HepG2 (cell line): ENCODE results near the gene PCSK7. TPM values are rescaled to one million over a fixed set of nuclear protein-coding genes. Genes with fewer than 3 reads are reported as not detected.

Source experiments
- ATAC-seq: fragments of 200-7000 bp; cut with Tn5 transposase; 3 replicates; pipeline ENCODE4 v1.9.1; 2020; ENCODE audit warnings: mild to moderate bottlenecking, moderate library complexity
- BruUV-seq: library from RNA; stranded (reverse); fragments of 400-500 nt; replicated peaks from 2 replicates; lab custom pipeline; 2021; lab: Mats Ljungman, UMichigan
- CTCF ChIA-PET: fragments of 300-600 bp; formaldehyde crosslinking; extraction: SDS; loops from one replicate; lab custom pipeline; 2021; ENCODE audit warnings: low total read pairs, inconsistent platforms, low intra/inter-chr PET ratio; lab: Yijun Ruan, JAX
- POLR2A ChIA-PET: fragments of 350-600 bp; sonication (Branson Sonifier 250); formaldehyde crosslinking; loops from one replicate; lab custom pipeline; 2020; ENCODE audit warnings: antibody characterized with exemption, inconsistent platforms; lab: Yijun Ruan, JAX
- DNase-seq: peaks from one replicate; pipeline ENCODE4 v3.0.0-alpha.2; 2015; ENCODE audit warnings: low spot score
- FAIRE-seq: peaks from 3 replicates; lab custom pipeline; 2011; peaks lifted over from hg19 to GRCh38; lab: Jason Lieb, UNC
- H2AFZ ChIP-seq: one replicate; pipeline ENCODE4 v1.6.1; 2011; ENCODE audit warnings: low read length, inconsistent platforms
- H3K27ac ChIP-seq: fragments of 300-600 bp; 3 replicates; pipeline ENCODE4 v1.8.0; 2011; ENCODE audit warnings: mixed run types, mild to moderate bottlenecking, mixed read lengths, low read length, inconsistent platforms; ENCODE audit not compliant: insufficient read depth; ENCODE audit errors: extremely low read length
- H3K27me3 ChIP-seq, 2 experiments: fragments of 200-600 bp in 1 of 2; 2 replicates in 1 of 2; 3 replicates in 1 of 2; pipeline versions ENCODE4 v1.6.0 to v1.8.0; 2011; ENCODE audit warnings: low read length in 2 of 2, mild to moderate bottlenecking in 2 of 2, moderate library complexity in 2 of 2, inconsistent platforms in 1 of 2; ENCODE audit not compliant: insufficient read depth in 2 of 2, control insufficient read depth in 1 of 2
- H3K36me3 ChIP-seq, 2 experiments: fragments of 200-600 bp in 1 of 2; replicated peaks in 1 of 2; 2 replicates in 1 of 2; 3 replicates in 1 of 2; pipeline versions ENCODE4 v1.5.1 to v1.8.0; 2011; ENCODE audit warnings: low read length in 2 of 2, inconsistent platforms in 1 of 2; ENCODE audit not compliant: insufficient read depth in 2 of 2, control insufficient read depth in 1 of 2
- H3K4me1 ChIP-seq: 2 replicates; pipeline ENCODE4 v1.5.1; 2012; ENCODE audit warnings: low read length, inconsistent platforms; ENCODE audit not compliant: insufficient read depth
- H3K4me2 ChIP-seq: 2 replicates; pipeline ENCODE4 v1.6.0; 2011; ENCODE audit warnings: low read depth, low read length, inconsistent platforms
- H3K4me3 ChIP-seq, 3 experiments: fragments of 200-600 bp in 1 of 3; sonication (generic), shearing (Covaris generic) in 1 of 3; replicated peaks in 1 of 3; 2 replicates each; pipeline ENCODE4 v1.5.1; 2011 to 2016; ENCODE audit warnings: low read length in 3 of 3, inconsistent platforms in 2 of 3, low read depth in 2 of 3, mild to moderate bottlenecking in 2 of 3, control low read depth in 1 of 3, mixed read lengths in 1 of 3; ENCODE audit not compliant: insufficient read depth in 1 of 3
- H3K79me2 ChIP-seq: one replicate; pipeline ENCODE4 v1.6.1; 2011; ENCODE audit warnings: low read length, inconsistent platforms; ENCODE audit not compliant: insufficient read depth
- H3K9ac ChIP-seq: 2 replicates; pipeline ENCODE4 v1.6.0; 2011; ENCODE audit warnings: mild to moderate bottlenecking, low read depth, low read length, inconsistent platforms; ENCODE audit not compliant: insufficient read depth
- H3K9me3 ChIP-seq: 2 replicates; pipeline ENCODE4 v1.5.1; 2012; ENCODE audit warnings: mild to moderate bottlenecking, low read length
- H4K20me1 ChIP-seq: 2 replicates; pipeline ENCODE4 v1.6.0; 2011; ENCODE audit warnings: inconsistent platforms, mild to moderate bottlenecking, low read length, moderate library complexity; ENCODE audit not compliant: insufficient read depth
- GLI4 ChIP-seq: sonication (generic); formaldehyde crosslinking; IDR thresholded peaks from 2 replicates; pipeline ENCODE4 v1.5.1; 2020; ENCODE audit warnings: missing genetic modification reagents, mild to moderate bottlenecking, moderate library complexity, borderline replicate concordance
- HNRNPL ChIP-seq: fragments of 200-400 bp; formaldehyde crosslinking; IDR thresholded peaks from 2 replicates; pipeline ENCODE4 v1.6.1; 2017; ENCODE audit warnings: mild to moderate bottlenecking, low read depth, low read length
- JARID2 ChIP-seq: sonication (generic); formaldehyde crosslinking; IDR thresholded peaks from 2 replicates; pipeline ENCODE4 v1.8.1; 2023; ENCODE audit warnings: missing genetic modification reagents, inconsistent platforms; ENCODE audit not compliant: insufficient replicate concordance
- JDP2 ChIP-seq: sonication (generic); formaldehyde crosslinking; IDR thresholded peaks from 2 replicates; pipeline ENCODE4 v1.8.1; 2022; ENCODE audit warnings: missing genetic modification reagents, borderline replicate concordance
- MXI1 ChIP-seq: IDR thresholded peaks from 3 replicates; pipeline ENCODE4 v1.6.1; 2012; ENCODE audit warnings: low read depth, low read length, inconsistent platforms, borderline replicate concordance
- NR3C1 ChIP-seq: sonication (generic); formaldehyde crosslinking; IDR thresholded peaks from 2 replicates; pipeline ENCODE4 v1.4.0; 2020; ENCODE audit warnings: missing genetic modification reagents
- RORA ChIP-seq: sonication (generic); formaldehyde crosslinking; IDR thresholded peaks from 2 replicates; pipeline ENCODE4 v1.5.0; 2020; ENCODE audit warnings: mild to moderate bottlenecking, missing genetic modification reagents, moderate library complexity
- SALL2 ChIP-seq: sonication (generic); formaldehyde crosslinking; IDR thresholded peaks from 2 replicates; pipeline ENCODE4 v1.8.1; 2023; ENCODE audit warnings: mild to moderate bottlenecking, missing genetic modification reagents, inconsistent platforms
- SNAPC5 ChIP-seq: sonication (generic); formaldehyde crosslinking; IDR thresholded peaks from 2 replicates; pipeline ENCODE4 v1.8.1; 2023; ENCODE audit warnings: mild to moderate bottlenecking, missing genetic modification reagents, borderline replicate concordance
- YEATS4 ChIP-seq: sonication (generic); formaldehyde crosslinking; IDR thresholded peaks from 2 replicates; pipeline ENCODE4 v1.4.0; 2020; ENCODE audit warnings: missing genetic modification reagents, borderline replicate concordance
- YY1 ChIP-seq: IDR thresholded peaks from 2 replicates; pipeline ENCODE4 v1.6.1; 2011; ENCODE audit warnings: low read length, low read depth, moderate library complexity, mild to moderate bottlenecking; ENCODE audit not compliant: insufficient read depth, insufficient replicate concordance
- ZBTB20 ChIP-seq: sonication (generic); formaldehyde crosslinking; IDR thresholded peaks from 2 replicates; pipeline ENCODE4 v1.8.1; 2023; ENCODE audit warnings: missing genetic modification reagents, low read depth, mild to moderate bottlenecking, borderline replicate concordance
- ZNF501 ChIP-seq: sonication (generic); formaldehyde crosslinking; IDR thresholded peaks from 2 replicates; pipeline ENCODE4 v1.5.1; 2020; ENCODE audit warnings: mild to moderate bottlenecking, moderate library complexity, missing genetic modification reagents
- ZNF607 ChIP-seq: sonication (generic); formaldehyde crosslinking; IDR thresholded peaks from 2 replicates; pipeline ENCODE4 v1.5.1; 2020; ENCODE audit warnings: missing genetic modification reagents, mild to moderate bottlenecking, borderline replicate concordance
- WGBS: methylation state at CpG from one replicate; pipeline ENCODE4 v1.1.6; 2017; ENCODE audit warnings: low lambda C conversion rate; 5-methylcytosine and 5-hydroxymethylcytosine counted together
- in situ Hi-C: cut with HindIII; loops from 2 replicates; pipeline ENCODE4 v1.10.0; 2017; ENCODE audit warnings: low pct_unique_long_range_greater_than_20kb; ENCODE audit not compliant: extremely low pct_ligation_motif_present
- intact Hi-C: fragments of 100-400 bp; cut with micrococcal nuclease; formaldehyde crosslinking; loops from one replicate; pipeline ENCODE4 v1.10.0; 2022; ENCODE audit not compliant: unreplicated experiment
- polyA plus RNA-seq, 8 experiments: library from polyadenylated mRNA; depleted of rRNA in 3 of 8; stranded (reverse) in 7 of 8; unstranded in 1 of 8; fragments of >200 nt; fragmentation: Illumina TruSeq in 4 of 8; extraction: Trizol in 4 of 8; gene quantifications; 2 replicates each; pipeline versions ENCODE4 v1.2.1 to v1.2.3, GENCODE V29; 2011 to 2016; ENCODE audit warnings: low read depth in 4 of 8, missing spikeins in 1 of 8, mixed read lengths in 1 of 8; ENCODE audit not compliant: insufficient read depth in 1 of 8
- total RNA-seq, 5 experiments: library from RNA; depleted of rRNA; stranded (reverse); fragments of >200 nt; fragmentation: Illumina TruSeq; extraction: Trizol; gene quantifications; 2 replicates each; pipeline ENCODE4 v1.2.3, GENCODE V29; 2016; ENCODE audit warnings: low read depth in 1 of 5
- TF ChIP-seq, protein P1 (sequence below): sonication (generic); formaldehyde crosslinking; IDR thresholded peaks from 2 replicates; pipeline ENCODE4 v1.8.1; 2023; ENCODE audit warnings: mild to moderate bottlenecking, missing genetic modification reagents
- TF ChIP-seq, protein P2 (sequence below): IDR thresholded peaks from 2 replicates; pipeline ENCODE4 v1.6.1; 2018; ENCODE audit warnings: missing genetic modification reagents

Gene PCSK7
- total and polyA plus RNA-seq, 2 of the 13 experiments (the other 11 are each of a cell fraction or from before 2014, with no cell fraction given): 13.4 to 13.8 TPM

DNA sequence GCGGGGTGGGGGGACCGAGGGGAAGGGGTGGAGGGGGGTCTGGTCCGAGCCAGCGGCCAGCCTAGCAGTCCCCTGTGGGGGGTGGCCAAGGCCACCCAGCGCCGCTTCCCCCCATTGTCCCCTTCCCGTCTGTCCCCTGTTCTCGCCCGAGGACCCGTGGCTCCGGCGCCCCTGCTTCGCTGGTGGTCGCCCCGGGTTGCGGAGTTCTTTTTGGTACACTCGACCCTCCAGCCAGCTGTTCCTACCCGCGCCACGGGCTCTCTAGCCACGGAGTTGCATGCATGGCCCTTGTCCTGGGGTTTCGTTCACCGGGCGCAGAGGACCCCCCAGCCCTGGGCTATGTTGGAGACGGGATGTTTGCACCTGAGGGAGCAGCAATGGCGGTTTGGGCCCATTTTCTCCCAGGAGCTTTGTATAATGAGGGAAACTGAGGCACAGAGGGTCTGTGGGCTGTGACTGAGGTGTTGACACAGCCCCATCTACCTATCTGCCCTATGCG, 1.1 kb upstream of the PCSK7 start:
- FAIRE-seq (no peak), ATAC-seq (peak; percentile 52), DNase-seq (no peak)
- no peaks in the 10 kb centered on the region for H4K20me1 ChIP-seq
- intact Hi-C loops (loop anchor here (2.0 to 5.0 kb wide), 2 partner anchors 84 to 179 kb away; partner anchors contain the start of gene BACE1), in situ Hi-C loops (loop anchor here (5.0 kb wide), 2 partner anchors 84 to 361 kb away; partner anchors contain the start of gene BACE1)
- peak overlapping the region; percentile 48 for H3K27ac ChIP-seq
- ChIA-PET POLR2A (interaction anchor here (1.5 kb wide), 1 partner anchor 88 kb away, joined by 4 read pairs; no protein-coding TSS in a partner anchor), CTCF (interaction anchor here (2.3 kb wide), 1 partner anchor 52 kb away, joined by 7 read pairs; no protein-coding TSS in a partner anchor)
- peaks cover 27% of the 10 kb centered on the region for H3K4me1 ChIP-seq
- H2AFZ ChIP-seq: peak overlapping the region; percentile 22
- H3K79me2 ChIP-seq: peaks cover 10% of the 10 kb centered on the region
- no peaks in the 10 kb centered on the region for H3K9me3 ChIP-seq
- peaks cover 2 to 5% of the 10 kb centered on the region in 2 experiments; a peak in 3 of 5 replicates for H3K36me3 ChIP-seq
- BruUV-seq: no TSS peak
- under 1% methylated on average over 13 of the region's 27 CpGs for WGBS
- H3K4me3 ChIP-seq: peak overlapping the region; percentile 77 to 99 (median 88)
- peak overlapping the region; percentile 80 for H3K9ac ChIP-seq
- H3K4me2 ChIP-seq: peak overlapping the region; percentile 83
- no peaks in the 10 kb centered on the region for H3K27me3 ChIP-seq
- TF ChIP-seq, protein P1, sequence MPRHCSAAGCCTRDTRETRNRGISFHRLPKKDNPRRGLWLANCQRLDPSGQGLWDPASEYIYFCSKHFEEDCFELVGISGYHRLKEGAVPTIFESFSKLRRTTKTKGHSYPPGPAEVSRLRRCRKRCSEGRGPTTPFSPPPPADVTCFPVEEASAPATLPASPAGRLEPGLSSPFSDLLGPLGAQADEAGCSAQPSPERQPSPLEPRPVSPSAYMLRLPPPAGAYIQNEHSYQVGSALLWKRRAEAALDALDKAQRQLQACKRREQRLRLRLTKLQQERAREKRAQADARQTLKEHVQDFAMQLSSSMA (CRISPR knock-in tag): no peak
- TF ChIP-seq YY1 (no peak), HNRNPL (0 out of 2 replicates have a peak, but pooled peaks have one; percentile 15), NR3C1 (CRISPR knock-in tag) (no peak), YEATS4 (CRISPR knock-in tag) (0 out of 2 replicates have a peak, but pooled peaks have one; percentile 4), ZNF501 (CRISPR knock-in tag) (0 out of 2 replicates have a peak, but pooled peaks have one; percentile 25), JDP2 (CRISPR knock-in tag) (no peak), JARID2 (CRISPR knock-in tag) (no peak), ZBTB20 (CRISPR knock-in tag) (no peak), ZNF607 (0 out of 2 replicates have a peak, but pooled peaks have one; percentile 37), GLI4 (CRISPR knock-in tag) (peak; percentile 32; the same call in 1 of the 2 replicates), SNAPC5 (no peak), RORA (CRISPR knock-in tag) (no peak), SALL2 (CRISPR knock-in tag) (0 out of 2 replicates have a peak, but pooled peaks have one; percentile 17), MXI1 (no peak)
- TF ChIP-seq, protein P2, sequence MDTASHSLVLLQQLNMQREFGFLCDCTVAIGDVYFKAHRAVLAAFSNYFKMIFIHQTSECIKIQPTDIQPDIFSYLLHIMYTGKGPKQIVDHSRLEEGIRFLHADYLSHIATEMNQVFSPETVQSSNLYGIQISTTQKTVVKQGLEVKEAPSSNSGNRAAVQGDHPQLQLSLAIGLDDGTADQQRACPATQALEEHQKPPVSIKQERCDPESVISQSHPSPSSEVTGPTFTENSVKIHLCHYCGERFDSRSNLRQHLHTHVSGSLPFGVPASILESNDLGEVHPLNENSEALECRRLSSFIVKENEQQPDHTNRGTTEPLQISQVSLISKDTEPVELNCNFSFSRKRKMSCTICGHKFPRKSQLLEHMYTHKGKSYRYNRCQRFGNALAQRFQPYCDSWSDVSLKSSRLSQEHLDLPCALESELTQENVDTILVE: no peak
